GM18507 (cell line): ENCODE results near the gene FGD5.
A peak's percentile ranks its signal among the peaks of the same experiment; 100 is the strongest.

Source experiments
- DNase-seq: peaks from one replicate; pipeline ENCODE4 v3.0.0; 2011; ENCODE audit warnings: low read depth; ENCODE audit not compliant: insufficient read length; ENCODE audit errors: extremely low spot score
- FAIRE-seq: peaks from 2 replicates; lab custom pipeline; 2011; peaks lifted over from hg19 to GRCh38; lab: Jason Lieb, UNC

The FGD5 gene

DNA sequence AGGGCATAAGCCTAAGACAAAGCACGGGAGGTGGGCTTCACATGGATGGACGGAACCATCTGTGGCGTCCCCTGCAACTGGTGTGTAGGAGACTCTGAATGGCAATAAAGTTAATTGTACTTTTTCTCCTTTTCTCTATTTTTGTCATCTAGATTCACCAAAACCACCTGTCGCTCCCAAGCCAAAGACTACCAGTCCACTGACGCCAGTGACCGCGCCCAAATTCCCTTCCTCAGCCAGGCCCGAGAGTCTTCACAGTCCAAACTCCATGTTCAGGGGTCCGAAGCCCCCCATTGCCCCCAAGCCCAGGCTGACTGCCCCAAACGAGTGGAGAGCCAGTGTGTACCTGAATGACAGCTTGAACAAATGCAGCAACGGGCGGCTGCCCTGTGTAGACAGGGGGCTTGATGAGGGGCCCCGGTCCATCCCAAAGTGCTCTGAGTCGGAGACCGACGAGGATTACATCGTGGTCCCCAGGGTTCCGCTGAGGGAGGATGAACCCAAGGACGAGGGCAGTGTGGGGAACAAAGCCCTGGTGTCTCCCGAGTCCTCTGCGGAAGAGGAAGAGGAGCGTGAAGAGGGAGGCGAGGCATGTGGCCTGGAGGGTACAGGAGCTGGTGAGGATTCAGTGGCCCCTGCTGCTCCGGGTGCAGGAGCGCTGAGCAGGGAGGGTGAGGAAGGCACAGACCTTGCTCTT, at the start of gene FGD5:
TSS of gene FGD5 (plus strand) at position 159 of the 697 bp plus-strand sequence. CDS start at position 269, 110 bp downstream.
- FAIRE-seq: no peak
- DNase-seq: no peak

- FAIRE-seq (no peak), DNase-seq (no peak)
Observed at GRCh38 chr3:14769544-14770325, 49.0 kb upstream of the FGD5 start.

GRCh38 chr3:14770591-14770990, 48.2 kb upstream of the FGD5 start:
- DNase-seq: no peak
- no peak for FAIRE-seq

GRCh38 chr3:14771593-14772497, 46.9 kb upstream of the FGD5 start:
- FAIRE-seq (no peak), DNase-seq (no peak)

- FAIRE-seq (no peak), DNase-seq (no peak)
Observed at GRCh38 chr3:14772533-14773138, 46.1 kb upstream of the FGD5 start.

DNA sequence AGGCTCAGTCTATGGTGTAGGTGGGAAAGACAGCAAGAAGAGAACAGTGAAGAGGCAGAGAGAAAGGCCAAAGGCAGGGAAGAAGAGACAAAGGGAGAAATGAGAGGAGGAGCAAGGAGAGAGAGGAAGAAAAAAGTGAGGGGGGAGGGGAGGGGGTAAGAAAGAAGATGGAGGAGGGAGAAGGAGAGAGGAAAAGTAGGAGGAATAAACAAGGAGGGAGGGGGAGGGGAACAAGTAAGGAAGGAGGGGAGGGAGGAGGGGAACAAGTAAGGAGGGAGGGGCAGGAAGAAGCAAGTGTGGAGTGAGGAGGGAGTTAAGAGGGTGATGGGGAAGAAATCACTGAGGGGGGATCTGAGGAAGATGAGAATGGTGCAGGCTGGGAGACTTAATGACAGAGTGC, 45.5 kb upstream of the FGD5 start:
- FAIRE-seq (no peak), DNase-seq (no peak)

DNA sequence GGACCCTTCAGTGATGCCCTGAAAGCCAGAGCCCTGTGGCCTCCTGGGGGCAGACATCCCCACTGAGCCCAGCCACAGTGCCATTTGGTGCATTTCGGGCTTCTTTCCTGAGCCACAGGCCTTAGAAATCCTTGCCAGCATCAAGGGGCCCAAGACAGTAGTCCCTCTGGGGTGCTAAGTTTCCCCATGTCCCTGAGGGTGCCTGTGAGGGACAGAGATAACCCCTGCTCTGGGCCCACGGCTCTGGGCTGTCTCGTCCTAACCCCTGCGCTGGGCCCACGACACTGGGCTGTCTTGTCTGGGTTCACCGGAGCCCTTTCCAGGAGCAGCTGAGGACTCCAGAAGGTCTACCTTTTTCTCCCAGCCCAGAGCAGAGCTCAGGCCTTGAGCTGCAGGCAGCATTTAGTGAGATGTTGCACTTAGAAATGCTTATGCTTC, 45.1 kb upstream of the FGD5 start:
- DNase-seq: no peak
- FAIRE-seq: no peak

- DNase-seq (no peak), FAIRE-seq (no peak)
Observed at GRCh38 chr3:14774431-14774830, 44.3 kb upstream of the FGD5 start.

DNA sequence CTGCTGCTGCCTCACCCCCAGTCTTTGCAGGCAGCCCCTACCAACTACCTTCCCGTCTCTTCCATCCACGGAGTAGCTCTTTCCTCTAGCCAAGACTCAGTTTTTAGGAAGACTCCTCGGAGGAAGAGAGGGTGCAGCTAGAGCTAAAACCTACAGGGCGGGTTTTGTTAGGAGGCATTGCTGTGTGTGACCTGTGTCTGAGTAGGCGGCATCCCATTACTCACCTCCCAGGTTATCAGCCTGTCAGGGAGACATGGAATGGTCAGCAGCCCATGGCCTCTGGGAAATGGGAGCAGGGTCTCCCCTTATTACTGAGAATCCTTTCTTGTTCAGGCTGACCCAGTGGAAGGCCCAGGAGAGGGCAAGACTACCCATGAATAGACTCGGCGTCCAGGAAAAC, 43.8 kb upstream of the FGD5 start:
- FAIRE-seq: no peak
- no peak for DNase-seq

DNA sequence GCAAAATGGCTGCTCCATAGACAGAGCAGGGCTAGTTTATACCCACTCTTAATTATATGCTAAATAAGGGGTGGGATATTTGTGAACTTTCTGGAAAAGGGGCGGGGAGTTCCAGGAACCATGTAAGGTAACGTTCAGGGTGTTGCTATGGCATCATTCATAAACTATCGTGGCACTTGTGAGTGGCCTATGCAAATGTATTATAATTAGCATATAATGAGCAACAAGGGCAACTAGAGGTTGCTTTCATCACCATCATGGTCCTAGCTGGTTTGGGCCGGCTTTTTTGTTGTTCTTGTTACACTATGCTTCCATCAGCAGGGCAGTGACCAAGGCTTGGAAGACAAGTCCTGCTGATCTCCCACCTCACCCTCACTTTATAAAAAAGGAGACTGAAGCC, 43.2 kb upstream of the FGD5 start:
- no peak for FAIRE-seq
- no peak for DNase-seq

GRCh38 chr3:14779069-14779685, 39.6 kb upstream of the FGD5 start:
- FAIRE-seq (no peak), DNase-seq (no peak)

DNA sequence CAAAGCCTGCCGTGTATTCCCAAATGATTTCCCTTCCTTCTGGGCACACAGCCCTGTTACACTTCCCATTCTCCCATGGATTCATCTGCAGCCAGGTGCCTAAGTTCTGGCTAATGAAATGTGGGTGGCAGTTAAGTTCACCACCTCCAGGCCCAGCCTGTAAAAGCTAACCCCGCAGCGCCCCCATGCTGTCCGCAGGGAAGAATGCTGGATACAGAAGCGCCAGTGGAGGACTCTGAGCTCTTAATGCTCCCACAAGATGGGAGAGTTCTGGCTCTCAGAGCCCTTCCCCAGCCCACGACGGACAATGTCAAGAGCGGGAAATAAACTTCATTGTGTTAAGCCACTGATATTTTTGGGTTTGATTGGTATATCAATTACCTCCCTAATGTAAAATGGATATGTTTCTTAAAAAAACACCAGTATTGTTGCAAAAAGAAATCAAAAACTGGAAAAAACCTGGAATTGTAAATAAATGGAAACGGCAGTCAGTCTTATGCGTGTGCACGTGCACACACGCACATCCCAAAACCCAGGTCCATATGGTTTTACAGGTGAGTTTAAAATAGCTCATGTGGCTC, 37.7 kb upstream of the FGD5 start:
- peak; percentile 82 for FAIRE-seq
- peak; percentile 49 for DNase-seq

DNA sequence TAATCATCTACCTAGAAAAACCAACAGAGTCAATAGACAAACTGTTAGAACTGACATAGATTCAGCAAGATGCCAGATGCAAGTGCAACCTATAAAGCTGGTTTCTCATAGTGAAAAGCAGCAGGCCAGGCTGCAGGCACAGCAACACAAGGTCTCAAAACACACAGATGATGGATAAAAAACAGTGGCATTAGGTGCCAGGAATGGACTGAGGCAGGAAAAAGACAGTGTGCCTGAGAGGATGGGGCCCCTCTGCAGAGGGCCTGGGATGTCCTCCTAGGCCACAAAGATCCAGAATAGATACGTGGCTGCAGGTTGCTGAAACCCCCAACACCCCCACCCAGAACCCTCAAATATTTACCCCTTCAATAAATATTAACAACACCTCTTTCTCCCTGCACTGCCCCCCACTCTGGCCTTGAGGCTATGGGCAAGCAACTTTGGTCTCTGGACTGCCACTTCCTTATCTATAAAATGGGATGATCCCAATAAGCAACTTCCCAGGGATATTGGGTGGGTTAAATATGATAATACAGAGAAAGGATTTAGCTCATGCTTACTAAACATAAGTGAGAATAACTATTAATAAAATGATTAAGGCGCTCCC, 35.2 kb upstream of the FGD5 start:
- FAIRE-seq: no peak

DNA sequence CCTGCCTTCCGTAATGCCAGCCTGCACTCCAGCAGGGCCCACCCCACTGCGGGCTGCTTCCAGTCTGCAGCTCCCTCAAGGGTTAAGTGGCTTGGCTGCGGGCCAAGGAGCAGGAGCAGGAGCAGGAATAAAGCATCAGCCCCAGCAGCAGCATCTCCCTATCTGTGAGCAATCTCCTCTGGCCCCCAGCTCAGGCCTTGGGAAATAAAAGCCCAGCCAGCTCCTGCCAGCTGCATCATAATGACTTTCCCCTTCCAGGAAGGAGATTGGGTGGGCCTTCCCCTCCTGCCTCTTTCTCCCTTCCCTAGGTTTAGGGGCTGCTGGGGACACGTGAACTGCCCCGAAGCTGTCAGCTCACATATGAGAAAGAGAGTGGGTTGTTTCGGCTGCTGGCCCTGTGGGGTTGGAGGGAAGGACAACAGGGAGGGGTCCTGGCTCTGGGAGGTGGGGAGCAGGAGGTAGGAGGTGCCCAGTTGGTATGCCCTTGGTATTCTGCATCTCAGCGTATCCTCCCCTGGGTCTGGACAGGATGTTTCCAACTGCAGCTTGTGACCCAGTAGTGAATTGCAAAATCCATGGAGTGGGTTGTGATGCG, 34.6 kb upstream of the FGD5 start:
- no peak for DNase-seq

More for the DNA sequence above, 35.2 kb upstream of the FGD5 start:
- DNase-seq: no peak

DNA sequence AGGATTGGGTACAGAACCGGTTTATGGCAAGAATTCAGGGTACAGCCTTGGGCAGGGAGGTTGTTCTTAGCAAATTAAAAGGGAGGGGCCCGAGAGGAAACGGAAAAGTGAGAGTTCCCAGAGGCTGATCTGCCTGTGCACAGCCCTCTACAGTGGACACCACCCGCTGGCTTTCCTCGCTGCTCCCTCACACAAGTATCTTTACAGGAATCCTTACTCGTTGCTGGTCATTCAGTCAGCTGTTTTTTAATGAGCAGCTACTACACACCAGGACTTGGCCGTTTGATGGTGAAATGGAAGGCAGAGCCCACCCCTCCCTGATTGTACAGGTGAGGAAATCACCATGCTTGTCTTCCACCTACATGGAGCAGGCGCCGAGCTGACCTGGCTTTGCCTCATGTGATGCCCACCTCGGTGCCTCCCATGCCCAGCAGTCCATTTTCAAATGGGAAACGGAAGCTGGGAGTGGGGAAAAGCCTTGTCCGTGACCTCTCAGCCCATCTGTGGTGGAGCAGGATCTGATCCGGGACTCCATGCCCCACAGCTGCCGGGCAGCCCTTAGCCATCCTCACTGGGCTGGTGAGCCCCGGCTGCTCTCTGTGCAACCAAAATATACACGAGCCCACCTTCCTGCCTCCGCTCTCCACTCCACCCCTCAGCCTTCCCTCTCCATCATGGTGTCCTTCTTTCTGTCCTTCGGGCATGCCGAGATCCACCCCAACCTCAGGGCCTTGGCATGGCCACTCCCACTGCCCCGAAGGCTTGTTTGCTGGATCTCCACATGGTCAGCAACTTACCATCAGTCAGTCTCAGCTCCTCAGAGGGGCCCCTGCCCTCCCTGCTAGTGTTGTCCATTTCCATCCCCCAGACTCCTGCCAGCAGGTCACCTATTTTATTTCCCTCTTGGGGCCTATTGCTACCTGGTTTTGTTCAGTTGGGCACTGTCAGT, 33.3 kb upstream of the FGD5 start:
- DNase-seq (no peak), FAIRE-seq (no peak)

More for the DNA sequence above, 34.6 kb upstream of the FGD5 start:
- FAIRE-seq: no peak

GRCh38 chr3:14786369-14786768, 32.4 kb upstream of the FGD5 start:
- DNase-seq: no peak
- FAIRE-seq: no peak

GRCh38 chr3:14787630-14788029, 31.1 kb upstream of the FGD5 start:
- no peak for DNase-seq
- FAIRE-seq: no peak
